HG02840 (cell line): ENCODE data around the gene ABCB6.

Source experiments
- ATAC-seq: cut with Tn5 transposase; IDR thresholded peaks from one replicate; pipeline ENCODE4 v1.9.1; 2021; ENCODE audit warnings: mild to moderate bottlenecking, moderate library complexity, moderate number of reproducible peaks; ENCODE audit not compliant: unreplicated experiment, low FRiP score

The ABCB6 gene

GRCh38 chr2:219246559-219246958, 27.8 kb upstream of the ABCB6 start:
- no peak for ATAC-seq

GRCh38 chr2:219245899-219246230, 27.1 kb upstream of the ABCB6 start:
- no peak for ATAC-seq

GRCh38 chr2:219245148-219245898, 26.6 kb upstream of the ABCB6 start, which contains the start of the genes GLB1L and STK16:
Gene GLB1L (minus strand): TSS chr2:219245444. CDS start chr2:219243573, 1,871 bp downstream.
Gene STK16 (plus strand): TSS chr2:219245479. CDS start chr2:219246000, 521 bp downstream.
- ATAC-seq: peak; percentile 64

DNA sequence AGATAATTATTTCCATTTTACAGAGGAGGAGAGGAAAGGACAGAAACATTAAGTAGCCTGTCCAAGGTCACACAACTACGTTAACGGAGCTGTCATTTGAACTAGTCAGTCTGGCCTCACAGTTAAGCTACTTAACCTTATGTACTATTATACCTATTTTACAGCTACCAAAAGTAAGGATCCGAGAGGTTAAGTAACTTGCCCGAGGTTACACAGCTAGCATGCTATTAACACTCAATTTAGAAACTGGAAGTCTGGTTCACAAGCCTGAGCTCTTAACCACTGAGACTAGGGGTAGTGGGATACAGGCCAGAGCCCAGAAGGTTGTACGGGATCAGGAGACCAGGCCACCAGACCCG, 26.0 kb upstream of the ABCB6 start:
- ATAC-seq: no peak

DNA sequence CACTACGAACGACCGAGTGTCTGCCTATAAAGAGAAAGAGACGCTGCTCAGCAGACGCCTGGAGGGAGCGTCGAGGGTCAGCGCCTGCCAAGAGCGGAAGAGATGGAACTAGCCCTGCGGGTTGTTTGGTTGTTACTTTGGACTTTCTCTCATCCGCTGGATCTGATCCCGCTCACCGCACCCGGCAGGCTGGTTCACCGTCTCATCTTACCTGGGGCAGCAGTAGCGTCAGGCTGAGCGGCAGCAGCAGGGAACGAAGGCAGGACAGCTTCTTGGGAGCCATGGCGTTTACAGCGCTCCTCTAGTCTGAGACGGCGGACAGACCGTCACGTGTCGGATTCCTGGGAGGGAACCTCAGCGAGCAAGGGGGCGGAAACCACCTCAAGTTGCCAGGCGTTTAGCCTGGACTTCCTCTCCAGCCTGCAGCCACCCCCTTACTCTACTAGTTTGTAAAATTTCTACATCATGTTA, 24.6 kb upstream of the ABCB6 start:
- ATAC-seq: no peak

DNA sequence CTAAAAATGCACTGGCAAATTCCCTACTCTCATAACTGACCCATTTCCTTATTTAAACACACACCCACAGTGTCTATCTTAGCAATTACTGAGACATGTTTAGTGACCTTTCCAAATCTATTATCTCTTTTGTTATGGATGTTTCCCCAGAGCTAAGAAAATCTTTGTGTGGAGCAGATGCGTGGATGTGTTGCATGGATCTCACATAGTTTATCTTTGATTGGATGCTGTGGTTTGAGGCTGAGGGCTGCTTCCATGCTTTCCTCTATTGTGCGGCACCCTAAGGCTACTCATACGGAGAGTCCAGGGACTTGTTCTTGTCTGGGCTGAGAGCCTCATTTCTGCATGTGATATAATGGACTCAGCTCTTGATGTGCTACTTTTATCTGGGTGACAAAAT, 15.6 kb upstream of the ABCB6 start:
- ATAC-seq: no peak

DNA sequence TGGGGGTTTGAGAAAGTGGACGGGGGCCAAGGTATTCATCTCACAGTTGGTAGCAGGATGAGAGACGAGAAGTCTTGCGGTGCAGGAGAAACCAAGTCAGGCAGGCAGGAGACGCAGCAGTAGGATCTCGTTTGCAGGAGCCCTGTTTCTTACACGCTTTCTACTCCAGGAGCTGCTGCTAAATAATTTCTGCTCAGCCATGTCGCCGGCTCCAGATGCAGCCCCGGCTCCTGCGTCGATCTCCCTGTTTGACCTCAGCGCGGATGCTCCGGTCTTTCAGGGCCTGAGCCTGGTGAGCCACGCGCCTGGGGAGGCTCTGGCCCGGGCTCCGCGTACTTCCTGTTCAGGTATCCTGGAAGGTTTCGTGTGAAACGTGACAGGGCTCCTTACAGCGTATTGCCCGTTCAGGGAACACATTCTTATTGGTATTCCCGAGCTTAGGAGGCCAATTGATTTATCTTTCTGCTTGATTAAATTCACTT, 11.3 kb upstream of the ABCB6 start:
- ATAC-seq: peak; percentile 4

- ATAC-seq: peak; percentile 98
Observed at GRCh38 chr2:219229305-219230058, 10.7 kb upstream of the ABCB6 start, which contains the start of the genes ANKZF1 and ATG9A. Gene ANKZF1 (plus strand): TSS chr2:219229806. CDS start chr2:219230258, 452 bp downstream. Gene ATG9A (minus strand): TSS chr2:219229636. CDS start chr2:219228024, 1,612 bp downstream.

DNA sequence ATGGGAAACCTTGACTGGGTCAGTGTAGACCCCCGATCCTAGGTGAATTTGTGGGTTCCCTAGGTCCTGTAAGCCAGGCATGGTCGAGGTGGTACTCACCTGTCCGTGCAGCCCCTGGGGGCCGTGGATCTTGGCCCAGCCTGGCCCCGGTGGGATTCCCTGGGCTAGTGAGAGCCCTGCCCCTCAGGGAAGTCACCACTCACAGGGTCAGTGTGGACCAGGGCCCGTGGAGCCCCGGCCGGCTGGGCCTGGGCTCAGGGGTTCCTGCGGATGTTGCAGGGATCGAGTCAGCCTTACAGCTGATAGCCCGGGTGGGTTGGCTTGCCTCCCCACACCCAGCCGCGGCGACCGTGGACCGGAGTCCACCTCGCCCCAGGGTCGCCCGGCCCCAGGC, 10.2 kb upstream of the ABCB6 start:
- peak; percentile 13 for ATAC-seq

- ATAC-seq: no peak
Observed at GRCh38 chr2:219228041-219228910, 9.5 kb upstream of the ABCB6 start.

- ATAC-seq: no peak
Observed at GRCh38 chr2:219225350-219225749, 6.6 kb upstream of the ABCB6 start.

GRCh38 chr2:219223831-219224610, 5.3 kb upstream of the ABCB6 start:
- no peak for ATAC-seq

GRCh38 chr2:219221957-219222518, 3.3 kb upstream of the ABCB6 start:
- ATAC-seq: no peak

- ATAC-seq: no peak
Observed at GRCh38 chr2:219220652-219221402, 2.1 kb upstream of the ABCB6 start.

- ATAC-seq: no peak
Observed at GRCh38 chr2:219219784-219220532, 1.2 kb upstream of the ABCB6 start.

DNA sequence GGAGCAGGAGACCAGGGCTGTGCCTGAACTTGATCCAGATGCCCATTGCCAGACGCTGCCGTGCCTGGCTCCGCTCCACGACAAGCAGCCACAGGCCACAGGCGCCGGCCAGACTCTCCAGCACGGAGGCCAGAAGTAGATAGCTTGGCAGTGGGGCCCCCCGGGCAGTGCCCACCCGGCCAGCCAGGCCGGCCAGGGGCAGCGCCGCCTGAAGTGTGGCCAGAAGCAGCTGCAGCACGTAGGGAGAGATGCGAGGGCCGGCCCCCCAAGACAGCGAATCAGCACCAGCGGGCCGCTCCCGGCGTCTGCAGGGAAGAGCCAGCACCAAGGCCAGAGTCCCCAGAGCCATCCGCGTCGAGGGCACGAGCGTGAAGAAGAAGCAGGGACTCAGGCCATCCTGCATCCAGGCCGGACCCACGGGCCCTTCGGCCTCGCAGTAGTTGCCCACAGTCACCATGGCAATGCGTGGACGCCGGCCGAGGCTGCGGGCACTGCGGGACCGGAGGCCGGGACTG, 484 bp downstream of the ABCB6 start:
- ATAC-seq: peak; percentile 23

GRCh38 chr2:219216535-219216915, 2.2 kb downstream of the ABCB6 start:
- ATAC-seq: no peak
